ENCODE results near the gene LYRM7. TPM values are rescaled to one million over a fixed set of nuclear protein-coding genes. Genes with fewer than 3 reads are reported as not detected.
A peak's percentile ranks its signal among the peaks of the same experiment; 100 is the strongest.

The LYRM7 gene
- total RNA-seq, 2 experiments from 2014 or later: 8.3 to 11.9 TPM

GRCh38 chr5:131165119-131165727 is 5.5 kb upstream of the LYRM7 start, which contains the start of gene HINT1:
Gene HINT1 (minus strand): TSS chr5:131165256. CDS start chr5:131165205, 51 bp downstream.
- TF ChIP-seq, protein P1, sequence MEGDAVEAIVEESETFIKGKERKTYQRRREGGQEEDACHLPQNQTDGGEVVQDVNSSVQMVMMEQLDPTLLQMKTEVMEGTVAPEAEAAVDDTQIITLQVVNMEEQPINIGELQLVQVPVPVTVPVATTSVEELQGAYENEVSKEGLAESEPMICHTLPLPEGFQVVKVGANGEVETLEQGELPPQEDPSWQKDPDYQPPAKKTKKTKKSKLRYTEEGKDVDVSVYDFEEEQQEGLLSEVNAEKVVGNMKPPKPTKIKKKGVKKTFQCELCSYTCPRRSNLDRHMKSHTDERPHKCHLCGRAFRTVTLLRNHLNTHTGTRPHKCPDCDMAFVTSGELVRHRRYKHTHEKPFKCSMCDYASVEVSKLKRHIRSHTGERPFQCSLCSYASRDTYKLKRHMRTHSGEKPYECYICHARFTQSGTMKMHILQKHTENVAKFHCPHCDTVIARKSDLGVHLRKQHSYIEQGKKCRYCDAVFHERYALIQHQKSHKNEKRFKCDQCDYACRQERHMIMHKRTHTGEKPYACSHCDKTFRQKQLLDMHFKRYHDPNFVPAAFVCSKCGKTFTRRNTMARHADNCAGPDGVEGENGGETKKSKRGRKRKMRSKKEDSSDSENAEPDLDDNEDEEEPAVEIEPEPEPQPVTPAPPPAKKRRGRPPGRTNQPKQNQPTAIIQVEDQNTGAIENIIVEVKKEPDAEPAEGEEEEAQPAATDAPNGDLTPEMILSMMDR (IDR thresholded peaks at IDR 0.05): peak; percentile 37
- Mint-ChIP-seq H3K4me1 (ENCODE audit: low read depth) (peaks cover 63% of the 10 kb centered on the region), H3K27me3 (no peaks in the 10 kb centered on the region), H3K27ac (peak within 1 kb of the TSS; percentile 88), H3K36me3 (ENCODE audit: low read depth) (peaks cover 44% of the 10 kb centered on the region), H3K4me3 (peak within 1 kb of the TSS; percentile 97), H3K9me3 (no peaks in the 10 kb centered on the region)
- Histone ChIP-seq H3K4me1 (ENCODE audit: insufficient read depth, low read length) (peaks cover 28% of the 10 kb centered on the region), H3K36me3 (ENCODE audit: insufficient read depth, low read length) (peaks cover 25% of the 10 kb centered on the region), H3K27me3 (ENCODE audit: control insufficient read depth in 1 of 2, insufficient read depth in 2 of 2, low read length in 2 of 2) (no peaks in the 10 kb centered on the region), H3K4me3 (ENCODE audit: low read length) (peak within 1 kb of the TSS; percentile 86), H3K9me3 (ENCODE audit: control insufficient read depth in 1 of 2, insufficient read depth in 1 of 2, low read length in 2 of 2) (no peaks in the 10 kb centered on the region), H3K27ac (ENCODE audit: low read depth in 1 of 2, low read length in 2 of 2) (peak within 1 kb of the TSS; percentile 92 to 93)
- DNase-seq (peak; percentile 81 to 97 (median 92)), ATAC-seq (ENCODE audit: poor library complexity) (peak; percentile 84)
- ChIA-PET POLR2A (interaction anchor here (0.6 to 1.3 kb wide), 15 partner anchors 37 to 471 kb away, joined by 3 to 29 read pairs (median 4); partner anchors contain the start of gene CDC42SE2), CTCF (interaction anchor here (0.6 to 1.4 kb wide), 6 partner anchors 72 to 251 kb away, joined by 3 to 5 read pairs (median 3); partner anchors contain the start of gene CDC42SE2)
- intact Hi-C loops (cut with DNase I, micrococcal nuclease): loop anchor here (1.0 to 5.0 kb wide), 6 partner anchors 217 to 472 kb away; partner anchors contain the start of gene RAPGEF6 (in 1 of the 2)

DNA sequence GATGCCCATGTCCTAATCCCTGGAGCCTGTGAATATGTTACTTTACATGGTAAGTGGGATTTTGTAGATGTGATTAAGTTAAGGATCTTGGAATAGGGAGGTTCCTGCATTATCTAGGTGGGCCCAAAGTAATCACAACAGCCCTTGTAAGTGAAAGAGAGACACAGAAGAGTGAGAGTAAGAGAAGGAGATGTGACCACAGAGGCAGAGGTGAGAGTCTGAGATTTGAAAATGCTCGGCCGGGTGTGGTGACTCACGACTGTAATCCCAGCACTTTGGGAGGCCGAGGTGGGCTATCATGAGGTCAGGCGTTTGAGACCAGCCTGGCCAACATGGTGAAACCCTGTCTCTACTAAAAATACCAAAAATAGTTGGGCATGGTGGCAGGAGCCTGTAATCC is 3.1 kb upstream of the LYRM7 start:
- no peaks in the 10 kb centered on the region for H3K27me3 ChIP-seq (ENCODE audit: control insufficient read depth in 1 of 2, insufficient read depth in 2 of 2, low read length in 2 of 2)
- H3K9me3 ChIP-seq (ENCODE audit: control insufficient read depth in 1 of 2, insufficient read depth in 1 of 2, low read length in 2 of 2): no peaks in the 10 kb centered on the region
- TF ChIP-seq, protein P1 (IDR thresholded peaks at IDR 0.05): no peak
- Mint-ChIP-seq H3K36me3 (ENCODE audit: low read depth) (peaks cover 28% of the 10 kb centered on the region), H3K4me1 (ENCODE audit: low read depth) (peaks cover 66% of the 10 kb centered on the region), H3K27me3 (no peaks in the 10 kb centered on the region), H3K4me3 (peak overlapping the region; percentile 54), H3K27ac (no peak overlapping the region), H3K9me3 (no peaks in the 10 kb centered on the region)
- H3K4me1 ChIP-seq (ENCODE audit: insufficient read depth, low read length): peaks cover 28% of the 10 kb centered on the region
- no peak for DNase-seq
- CTCF ChIA-PET: no interaction called here
- POLR2A ChIA-PET: interaction anchor here (1.5 kb wide), 1 partner anchor 96 kb away, joined by 5 read pairs; the partner anchor contains the start of gene CDC42SE2
- peaks cover under 1% of the 10 kb centered on the region for H3K36me3 ChIP-seq (ENCODE audit: insufficient read depth, low read length)
- no peak overlapping the region for H3K27ac ChIP-seq (ENCODE audit: low read depth in 1 of 2, low read length in 2 of 2)
- intact Hi-C loops (cut with DNase I, micrococcal nuclease): loop anchor here in 1 of 2 experiments (5.0 kb wide), 2 partner anchors 230 to 470 kb away; partner anchors contain the start of gene RAPGEF6
- no peak for ATAC-seq (ENCODE audit: poor library complexity)
- H3K4me3 ChIP-seq (ENCODE audit: low read length): no peak overlapping the region

DNA sequence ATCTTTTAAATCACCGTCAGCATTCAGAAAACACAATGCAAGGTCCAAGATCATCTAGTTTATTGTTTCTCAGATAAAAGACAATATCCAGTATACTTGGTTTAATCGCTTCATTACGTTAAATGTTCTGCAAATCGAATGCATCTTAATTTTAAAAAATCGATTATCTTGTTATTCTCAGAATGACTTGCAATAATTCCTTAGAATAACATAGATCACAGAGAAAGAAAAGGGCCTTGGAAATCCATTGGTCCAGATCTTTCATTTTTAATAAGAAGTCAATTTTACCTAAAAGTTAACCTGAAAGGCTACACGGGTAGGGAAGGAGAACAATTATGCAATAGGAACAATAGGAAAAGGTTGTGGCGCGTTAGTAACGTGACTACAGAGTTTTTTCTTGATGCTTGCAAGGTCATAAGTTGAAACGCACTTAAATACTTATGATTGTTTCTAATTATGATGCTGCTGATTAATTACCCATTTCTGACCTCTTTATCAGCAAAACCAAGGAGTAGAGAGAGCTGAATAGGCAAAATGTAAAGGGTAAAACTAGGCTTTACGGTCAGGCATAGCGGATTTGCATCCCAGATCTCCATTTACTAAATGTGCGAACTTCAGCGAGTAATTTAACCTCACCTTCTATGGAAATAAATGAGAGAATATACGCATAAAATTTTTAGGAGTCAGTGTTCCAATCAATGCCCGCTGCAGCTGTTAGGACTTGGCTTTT is 769 bp upstream of the LYRM7 start:
- Mint-ChIP-seq H3K4me3 (peak overlapping the region; percentile 98), H3K27ac (peak overlapping the region; percentile 94), H3K27me3 (no peaks in the 10 kb centered on the region), H3K36me3 (ENCODE audit: low read depth) (peaks cover 10% of the 10 kb centered on the region), H3K4me1 (ENCODE audit: low read depth) (peaks cover 63% of the 10 kb centered on the region), H3K9me3 (no peaks in the 10 kb centered on the region)
- H3K4me1 ChIP-seq (ENCODE audit: insufficient read depth, low read length): peaks cover 20% of the 10 kb centered on the region
- ChIA-PET CTCF (interaction anchor here (1.1 kb wide), 1 partner anchor 212 kb away, joined by 4 read pairs; no protein-coding TSS in a partner anchor), POLR2A (interaction anchor here (0.8 to 2.7 kb wide), 3 partner anchors 83 to 95 kb away, joined by 3 to 23 read pairs (median 6); partner anchors contain the start of gene CDC42SE2)
- TF ChIP-seq, protein P1 (IDR thresholded peaks at IDR 0.05): no peak
- DNase-seq: peak in 2 of 14 experiments; percentile 5 to 11
- ATAC-seq (ENCODE audit: poor library complexity): no peak
- H3K36me3 ChIP-seq (ENCODE audit: insufficient read depth, low read length): no peaks in the 10 kb centered on the region
- no peaks in the 10 kb centered on the region for H3K27me3 ChIP-seq (ENCODE audit: control insufficient read depth in 1 of 2, insufficient read depth in 2 of 2, low read length in 2 of 2)
- H3K27ac ChIP-seq (ENCODE audit: low read depth in 1 of 2, low read length in 2 of 2): peak overlapping the region; percentile 46 to 69
- no peaks in the 10 kb centered on the region for H3K9me3 ChIP-seq (ENCODE audit: control insufficient read depth in 1 of 2, insufficient read depth in 1 of 2, low read length in 2 of 2)
- intact Hi-C loops (cut with DNase I, micrococcal nuclease): loop anchor here (1.0 to 5.0 kb wide), 7 partner anchors 39 to 627 kb away; partner anchors contain the start of genes CDC42SE2 (in 1 of the 2), FNIP1 (in 1 of the 2) and RAPGEF6 (in 1 of the 2)
- H3K4me3 ChIP-seq (ENCODE audit: low read length): peak overlapping the region; percentile 73
